Ishikawa (cell line): ENCODE data around the gene SLC17A9.

Experiments used
- CEBPB ChIP-seq: IDR thresholded peaks from 2 replicates; pipeline ENCODE4 v1.6.1; 2012
- EP300 ChIP-seq: IDR thresholded peaks from 2 replicates; pipeline ENCODE4 v1.6.1; 2012; ENCODE audit warnings: borderline replicate concordance

DNA sequence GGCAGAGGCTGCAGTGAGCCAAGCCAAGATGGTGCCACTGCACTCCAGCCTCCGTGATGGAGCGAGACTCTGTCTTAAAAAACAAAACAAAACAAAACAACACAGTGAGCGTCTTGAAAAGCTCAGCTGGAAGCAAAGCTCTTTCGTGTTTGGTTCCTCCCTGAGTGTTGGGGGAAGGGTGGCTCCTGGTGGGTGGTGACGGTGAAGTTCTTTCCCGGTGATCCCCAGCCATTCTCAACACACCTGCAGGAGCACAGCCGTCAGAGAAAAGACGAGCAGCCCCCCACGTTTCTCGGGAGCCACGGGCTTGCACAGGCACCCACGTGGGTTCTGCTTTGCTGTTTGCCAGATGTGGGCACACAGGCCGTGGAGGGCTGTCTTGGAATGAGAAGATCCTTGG is 51.0 kb downstream of the SLC17A9 start:
- TF ChIP-seq CEBPB (no peak), EP300 (no peak)
